Small intestine (tissue), 7 donors: Measurements from ENCODE around the gene FYCO1. TPM values are rescaled to one million over a fixed set of nuclear protein-coding genes. Genes with fewer than 3 reads are reported as not detected.

Experiments used
- DNase-seq, 2 donors: peaks; one replicate each; pipeline versions ENCODE4 v3.0.0 to v3.0.0-alpha.2; 2013
- FAIRE-seq: peaks from 2 replicates; lab custom pipeline; 2012; peaks lifted over from hg19 to GRCh38; lab: Jason Lieb, UNC
- H3K27ac ChIP-seq, 3 donors: one replicate each; pipeline ENCODE4 v1.5.1; 2013; ENCODE audit warnings: low read length in 2 of 3, mild to moderate bottlenecking in 2 of 3, control low read depth in 1 of 3, inconsistent platforms in 1 of 3, low read depth in 1 of 3, moderate library complexity in 1 of 3
- H3K27me3 ChIP-seq, 3 donors: one replicate each; pipeline ENCODE4 v1.6.1; 2013; ENCODE audit warnings: low read length in 3 of 3, inconsistent platforms in 1 of 3; ENCODE audit not compliant: control insufficient read depth in 3 of 3, insufficient read depth in 3 of 3
- H3K36me3 ChIP-seq, 3 donors: one replicate each; pipeline ENCODE4 v1.6.1; 2013; ENCODE audit warnings: low read length in 3 of 3, inconsistent platforms in 1 of 3, low read depth in 1 of 3, mild to moderate bottlenecking in 1 of 3, moderate library complexity in 1 of 3; ENCODE audit not compliant: control insufficient read depth in 3 of 3, insufficient read depth in 2 of 3
- H3K4me1 ChIP-seq, 3 donors: one replicate each; pipeline ENCODE4 v1.6.1; 2013; ENCODE audit warnings: low read length in 2 of 3, inconsistent platforms in 1 of 3, low read depth in 1 of 3, mild to moderate bottlenecking in 1 of 3, moderate library complexity in 1 of 3; ENCODE audit not compliant: control insufficient read depth in 3 of 3, insufficient read depth in 2 of 3
- H3K4me3 ChIP-seq, 3 donors: one replicate each; pipeline ENCODE4 v1.5.1; 2013; ENCODE audit warnings: low read length in 3 of 3, control low read depth in 1 of 3, inconsistent platforms in 1 of 3, low read depth in 1 of 3, mild to moderate bottlenecking in 1 of 3, moderate library complexity in 1 of 3
- H3K9me3 ChIP-seq, 2 donors: one replicate each; pipeline ENCODE4 v1.6.1; 2013; ENCODE audit warnings: low read depth in 1 of 2, low read length in 1 of 2; ENCODE audit not compliant: control insufficient read depth in 2 of 2, insufficient read depth in 1 of 2
- WGBS, 3 donors: extraction: QIAGEN DNeasy Blood & Tissue Kit; methylation state at CpG; one replicate each; pipeline ENCODE4 v1.1.7; 2013; 5-methylcytosine and 5-hydroxymethylcytosine counted together
- polyA plus RNA-seq, 4 donors: library from polyadenylated mRNA; stranded (reverse) in 3 of 4; unstranded in 1 of 4; fragments of 200-250 nt in 3 of 4; fragments of 120-200 nt in 1 of 4; gene quantifications; one replicate each; pipeline versions ENCODE4 v1.2.1 to v1.2.3, GENCODE V29; 2013
- donor health status: healthy with polysubstance abuse.
- donor health status: control.
- donor health status: control.
- donor health status: Bipolar disorder and iron deficiency.
- donor health status: healthy.

The FYCO1 gene
- polyA plus RNA-seq, 4 donors: 6.5 to 21.1 (median 9.0) TPM

GRCh38 chr3:45931496-45931895 is 64.1 kb downstream of the FYCO1 start:
- no peaks in the 10 kb centered on the region for H3K9me3 ChIP-seq
- peaks cover 17 to 60% (median 26%) of the 10 kb centered on the region in 3 donors for H3K36me3 ChIP-seq
- H3K4me3 ChIP-seq: no peak overlapping the region
- no peak overlapping the region for H3K27ac ChIP-seq
- 89 to 91% (median 90%) methylated on average over 6 of the region's 6 CpGs for WGBS, 3 donors
- H3K4me1 ChIP-seq: no peaks in the 10 kb centered on the region
- DNase-seq (no peak), FAIRE-seq (no peak)
- H3K27me3 ChIP-seq: no peaks in the 10 kb centered on the region

DNA sequence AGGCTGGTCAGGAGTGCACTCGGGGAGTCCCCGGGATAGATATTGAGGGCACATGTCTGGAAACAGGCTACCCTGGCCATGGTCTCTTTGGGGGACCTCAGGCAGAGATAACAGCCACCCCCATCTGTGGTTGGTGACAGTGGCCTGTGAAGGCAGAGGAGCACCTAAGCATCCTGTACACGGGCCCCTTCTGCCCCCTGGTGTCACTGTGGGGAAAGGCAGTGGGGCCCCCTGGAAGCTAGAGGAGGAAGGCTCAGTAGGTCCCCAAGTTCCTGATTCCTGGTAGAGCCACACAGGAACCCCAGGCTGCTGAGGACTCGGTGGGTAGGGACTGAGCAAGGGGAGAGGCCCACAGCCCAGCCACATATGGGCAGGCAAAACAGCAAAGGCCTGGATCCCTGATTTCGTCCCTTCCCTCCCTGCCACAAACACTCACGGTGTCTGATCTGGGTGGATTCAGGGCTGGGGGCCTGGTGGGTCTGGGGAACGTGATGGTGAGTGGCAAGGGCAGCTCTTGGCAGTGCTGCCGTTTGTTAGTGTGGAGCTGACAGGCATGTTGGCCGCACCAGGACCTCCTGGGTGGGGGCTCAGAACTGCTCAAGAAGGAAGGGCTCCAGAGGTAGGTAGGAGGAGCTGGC is 66.5 kb downstream of the FYCO1 start:
- Histone ChIP-seq H3K27me3 (no peaks in the 10 kb centered on the region), H3K36me3 (peaks cover 17 to 59% (median 17%) of the 10 kb centered on the region in 3 donors), H3K9me3 (no peaks in the 10 kb centered on the region), H3K4me1 (no peaks in the 10 kb centered on the region), H3K27ac (no peak overlapping the region), H3K4me3 (no peak overlapping the region)
- DNase-seq (peak; percentile 51 to 54), FAIRE-seq (no peak)
- 70 to 75% (median 71%) methylated on average over 9 of the region's 9 CpGs for WGBS, 3 donors

DNA sequence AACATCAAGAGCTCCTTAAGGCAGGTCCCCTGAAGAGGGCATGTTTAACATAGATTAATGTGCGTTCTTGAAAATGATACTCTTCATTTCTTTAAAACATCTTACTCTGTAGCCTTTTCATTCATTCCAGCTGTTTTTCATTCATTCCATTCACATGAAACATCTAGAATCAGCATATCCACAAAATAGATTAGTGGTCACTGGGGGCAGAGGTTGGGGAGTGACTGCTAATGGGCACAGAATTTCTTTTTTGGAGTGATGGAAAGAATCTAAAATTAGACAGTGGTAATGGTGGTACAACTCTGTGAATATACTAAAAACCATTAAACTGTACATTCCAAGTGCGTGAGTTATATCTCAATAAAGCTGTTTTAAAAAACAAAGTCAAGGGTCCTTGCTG is 67.7 kb downstream of the FYCO1 start:
- Histone ChIP-seq H3K27me3 (no peaks in the 10 kb centered on the region), H3K36me3 (peaks cover 17 to 72% (median 20%) of the 10 kb centered on the region in 3 donors), H3K27ac (no peak overlapping the region), H3K4me3 (no peak overlapping the region), H3K4me1 (no peaks in the 10 kb centered on the region), H3K9me3 (no peaks in the 10 kb centered on the region)
- DNase-seq (no peak), FAIRE-seq (no peak)
- 98 to 100% (median 98%) methylated on average over 2 of the region's 2 CpGs for WGBS, 3 donors

- peaks cover 5 to 71% (median 7%) of the 10 kb centered on the region in 3 donors for H3K36me3 ChIP-seq
- DNase-seq (no peak), FAIRE-seq (no peak)
- no peaks in the 10 kb centered on the region for H3K4me1 ChIP-seq
- no peak overlapping the region for H3K4me3 ChIP-seq
- H3K9me3 ChIP-seq: no peaks in the 10 kb centered on the region
- H3K27me3 ChIP-seq: no peaks in the 10 kb centered on the region
- H3K27ac ChIP-seq: no peak overlapping the region
- WGBS, 3 donors: 54 to 80% (median 70%) methylated on average over 3 of the region's 3 CpGs
These were observed 71.9 kb downstream of the FYCO1 start for GRCh38 chr3:45923755-45924154.

- Histone ChIP-seq H3K27ac (no peak overlapping the region), H3K36me3 (peaks cover 5 to 67% (median 7%) of the 10 kb centered on the region in 3 donors), H3K9me3 (no peaks in the 10 kb centered on the region), H3K27me3 (no peaks in the 10 kb centered on the region), H3K4me1 (no peaks in the 10 kb centered on the region), H3K4me3 (no peak overlapping the region)
- FAIRE-seq (no peak), DNase-seq (no peak)
- WGBS, 3 donors: 95 to 97% (median 97%) methylated on average over 4 of the region's 4 CpGs
These were observed 72.6 kb downstream of the FYCO1 start for GRCh38 chr3:45922950-45923590.

DNA sequence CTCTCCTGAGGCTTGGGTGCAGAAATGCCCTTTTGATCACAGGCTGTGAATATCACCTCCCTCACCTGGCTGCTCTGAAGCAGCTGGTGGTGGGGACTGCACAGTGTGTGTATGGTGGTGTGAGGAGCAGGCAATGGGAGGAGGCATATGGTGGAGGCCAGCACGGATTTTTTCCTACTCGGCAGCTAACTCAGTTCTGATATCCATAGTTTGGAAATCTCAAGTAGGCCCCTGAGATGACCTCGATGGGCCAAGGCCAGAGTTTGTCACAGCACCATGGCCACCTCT is 73.6 kb downstream of the FYCO1 start:
- FAIRE-seq: no peak
- no peak overlapping the region for H3K4me3 ChIP-seq
- H3K36me3 ChIP-seq: peaks cover 3 to 64% (median 7%) of the 10 kb centered on the region in 3 donors
- no peaks in the 10 kb centered on the region for H3K9me3 ChIP-seq
- 87 to 92% (median 90%) methylated on average over 3 of the region's 3 CpGs for WGBS, 3 donors
- H3K27me3 ChIP-seq: no peaks in the 10 kb centered on the region
- peak overlapping the region in 1 of 3 donors; percentile 23 for H3K27ac ChIP-seq
- no peaks in the 10 kb centered on the region for H3K4me1 ChIP-seq
- no peak for DNase-seq

GRCh38 chr3:45921158-45922038 is 74.2 kb downstream of the FYCO1 start:
- WGBS, 3 donors: 81 to 89% (median 87%) methylated on average over 14 of the region's 14 CpGs

DNA sequence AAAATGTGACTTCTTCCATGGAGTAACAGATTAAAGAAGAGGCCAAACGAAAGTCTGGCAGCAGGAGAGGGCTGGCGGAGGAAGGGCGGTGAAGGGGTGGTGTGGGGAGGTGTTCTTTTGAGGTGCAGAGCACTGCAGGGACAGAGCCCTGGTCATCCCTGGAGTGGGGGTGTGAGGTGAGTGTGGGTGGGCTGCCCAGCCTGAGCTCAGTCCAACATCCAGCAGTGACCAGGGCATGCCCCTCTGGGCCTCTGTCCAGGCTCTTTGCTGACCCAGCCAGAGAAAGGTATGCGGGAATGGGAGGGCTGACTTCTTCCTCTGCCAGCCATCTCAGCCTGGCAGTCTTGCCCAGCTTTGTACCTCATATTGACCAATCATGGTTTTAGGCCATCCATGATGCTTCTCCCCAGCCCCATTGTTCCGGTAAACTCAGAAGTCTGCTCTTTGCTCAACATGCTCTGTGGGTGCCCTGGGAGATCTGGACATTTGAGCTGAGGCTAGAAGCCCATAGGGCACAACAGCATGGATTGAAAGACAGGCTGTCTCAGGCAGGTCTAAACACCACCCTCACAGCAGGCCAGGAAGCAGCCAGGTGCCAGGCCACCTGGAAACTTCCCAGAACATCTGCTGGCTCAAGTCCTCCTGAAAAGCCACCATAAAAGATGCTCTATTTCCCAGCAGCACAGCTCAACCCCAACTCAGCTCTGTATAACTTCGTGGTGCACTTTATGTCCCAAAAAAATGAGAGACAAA is 78.3 kb downstream of the FYCO1 start:
- no peak for FAIRE-seq
- 78 to 83% (median 83%) methylated on average over 6 of the region's 6 CpGs for WGBS, 3 donors

More at GRCh38 chr3:45921158-45922038, 74.2 kb downstream of the FYCO1 start:
- Histone ChIP-seq H3K27ac (peak overlapping the region in 1 of 3 donors; percentile 23), H3K27me3 (no peaks in the 10 kb centered on the region), H3K4me1 (no peaks in the 10 kb centered on the region), H3K9me3 (no peaks in the 10 kb centered on the region), H3K4me3 (no peak overlapping the region), H3K36me3 (peaks cover 3 to 69% (median 7%) of the 10 kb centered on the region in 3 donors)
- no peak for FAIRE-seq
- no peak for DNase-seq

More for the DNA sequence above, 78.3 kb downstream of the FYCO1 start:
- Histone ChIP-seq H3K4me3 (no peak overlapping the region), H3K27me3 (no peaks in the 10 kb centered on the region), H3K27ac (no peak overlapping the region), H3K4me1 (peaks cover 0 to 3% (median 0%) of the 10 kb centered on the region in 3 donors), H3K9me3 (no peaks in the 10 kb centered on the region), H3K36me3 (peaks cover 0 to 39% (median 3%) of the 10 kb centered on the region in 3 donors)
- no peak for DNase-seq
